Neural progenitor cell (in vitro differentiated cells): ENCODE results near the gene THEM5.

Source experiments
- CTCF ChIP-seq: fragments of 200-600 bp; sonication (generic); IDR thresholded peaks from 2 replicates; pipeline ENCODE4 v1.5.1; 2017; ENCODE audit warnings: antibody characterized with exemption, mild to moderate bottlenecking
- EZH2 ChIP-seq: fragments of 200-600 bp; sonication (generic); IDR thresholded peaks from 2 replicates; pipeline ENCODE4 v1.6.1; 2017; ENCODE audit warnings: antibody characterized with exemption, mild to moderate bottlenecking, moderate library complexity

GRCh38 chr1:151828921-151829320, 24.6 kb downstream of the THEM5 start:
- TF ChIP-seq CTCF, result no peak
- TF ChIP-seq EZH2, result no peak
